CD4-positive, alpha-beta T cell treated with Interleukin-15 for 1 hour (primary cell): ENCODE results near the gene FAM171A1.
"Not testable (repeated sequence)": the region's sequence is repeated elsewhere in the genome, so short reads cannot be mapped to it uniquely, and the experiment has no call there.

Experiments
- DNase-seq: peaks from one replicate; pipeline ENCODE4 v3.0.0-alpha.2; 2020

FAM171A1 gene

GRCh38 chr10:15314482-15315045 is 56.5 kb downstream of the FAM171A1 start:
- no peak for DNase-seq

GRCh38 chr10:15313843-15314242 is 57.2 kb downstream of the FAM171A1 start:
- DNase-seq = no peak

GRCh38 chr10:15313047-15313446 is 58.0 kb downstream of the FAM171A1 start:
- DNase-seq = no peak

GRCh38 chr10:15311569-15312280 is 59.4 kb downstream of the FAM171A1 start:
- no peak for DNase-seq

GRCh38 chr10:15310776-15311568 is 60.1 kb downstream of the FAM171A1 start:
- DNase-seq = no peak

GRCh38 chr10:15309221-15309620 is 61.9 kb downstream of the FAM171A1 start:
- no peak for DNase-seq

- no peak for DNase-seq
These were observed 64.3 kb downstream of the FAM171A1 start for GRCh38 chr10:15306735-15307280.

GRCh38 chr10:15305634-15306033 is 65.5 kb downstream of the FAM171A1 start:
- DNase-seq = no peak

GRCh38 chr10:15305161-15305560 is 65.9 kb downstream of the FAM171A1 start:
- no peak for DNase-seq

GRCh38 chr10:15302188-15302956 is 68.7 kb downstream of the FAM171A1 start:
- DNase-seq = not testable (repeated sequence)

GRCh38 chr10:15300697-15301096 is 70.4 kb downstream of the FAM171A1 start:
- DNase-seq = no peak

- no peak for DNase-seq
These were observed 70.9 kb downstream of the FAM171A1 start for GRCh38 chr10:15300145-15300544.

- DNase-seq = no peak
These were observed 74.4 kb downstream of the FAM171A1 start for GRCh38 chr10:15296701-15297100.

- DNase-seq = no peak
These were observed 75.4 kb downstream of the FAM171A1 start for GRCh38 chr10:15295537-15296325.

GRCh38 chr10:15293862-15294842 is 76.9 kb downstream of the FAM171A1 start:
- DNase-seq = no peak

- DNase-seq = no peak
These were observed 80.4 kb downstream of the FAM171A1 start for GRCh38 chr10:15290671-15291070.

- DNase-seq = no peak
These were observed 80.9 kb downstream of the FAM171A1 start for GRCh38 chr10:15290150-15290549.

- DNase-seq = no peak
These were observed 90.1 kb downstream of the FAM171A1 start for GRCh38 chr10:15280974-15281373.

- DNase-seq = no peak
These were observed 90.6 kb downstream of the FAM171A1 start for GRCh38 chr10:15280462-15280861.

GRCh38 chr10:15279236-15279635 is 91.9 kb downstream of the FAM171A1 start:
- no peak for DNase-seq

- no peak for DNase-seq
These were observed 92.3 kb downstream of the FAM171A1 start for GRCh38 chr10:15278786-15279185.
